HEK293 (cell line): ENCODE measurements around the gene ARHGEF28.

Experiments
- CTCF ChIA-PET: fragments of 350-600 bp; formaldehyde crosslinking; extraction: SDS; loops from one replicate; lab custom pipeline; 2021; ENCODE audit warnings: antibody characterized with exemption; lab: Yijun Ruan, JAX
- POLR2A ChIA-PET: fragments of 300-600 bp; formaldehyde crosslinking; extraction: SDS; loops from one replicate; lab custom pipeline; 2020; ENCODE audit warnings: antibody characterized with exemption, inconsistent platforms; lab: Yijun Ruan, JAX
- H3K27ac ChIP-seq: fragments of 200-500 bp; sonication (Bioruptor generic); 2 replicates; pipeline ENCODE4 v1.5.1; 2014; ENCODE audit warnings: low read depth, low read length, control low read depth, inconsistent platforms; ENCODE audit errors: extremely low read depth
- H3K36me3 ChIP-seq, 2 experiments: fragments of 200-500 bp in 1 of 2; sonication (Bioruptor generic) in 1 of 2; 1 replicate in 1 of 2; 2 replicates in 1 of 2; pipeline ENCODE4 v1.5.1; 2014 to 2017; ENCODE audit warnings: inconsistent platforms in 2 of 2, low read length in 2 of 2; ENCODE audit not compliant: control insufficient read depth in 2 of 2, insufficient read depth in 1 of 2
- H3K4me1 ChIP-seq: fragments of 200-500 bp; sonication (Bioruptor generic); 2 replicates; pipeline ENCODE4 v1.5.1; 2014; ENCODE audit warnings: mild to moderate bottlenecking, low read length, inconsistent platforms; ENCODE audit not compliant: control insufficient read depth, insufficient read depth
- H3K4me3 ChIP-seq: 2 replicates; pipeline ENCODE4 v1.5.1; 2011; ENCODE audit warnings: low read depth, mild to moderate bottlenecking, control low read depth, low read length, moderate library complexity
- H3K9me3 ChIP-seq: fragments of 200-500 bp; sonication (Bioruptor generic); 2 replicates; pipeline ENCODE4 v1.5.1; 2014; ENCODE audit warnings: low read depth, low read length, inconsistent platforms; ENCODE audit not compliant: control insufficient read depth, insufficient read depth
- BCL11B ChIP-seq: fragments of 450-650 bp; formaldehyde crosslinking; IDR thresholded peaks from 2 replicates; pipeline ENCODE4 v1.5.1; 2016; ENCODE audit warnings: low read depth, missing biosample characterization, missing genetic modification characterization
- KLF16 ChIP-seq: fragments of 450-650 bp; formaldehyde crosslinking; IDR thresholded peaks from 2 replicates; pipeline ENCODE4 v1.5.1; 2017; ENCODE audit warnings: missing biosample characterization, missing genetic modification characterization
- SCRT1 ChIP-seq: fragments of 450-650 bp; formaldehyde crosslinking; IDR thresholded peaks from 2 replicates; pipeline ENCODE4 v1.5.1; 2016; ENCODE audit warnings: missing biosample characterization, missing genetic modification characterization, borderline replicate concordance
- SP3 ChIP-seq: fragments of 450-650 bp; formaldehyde crosslinking; IDR thresholded peaks from 2 replicates; pipeline ENCODE4 v1.5.1; 2016; ENCODE audit warnings: missing biosample characterization, missing genetic modification characterization
- SP7 ChIP-seq: fragments of 450-650 bp; formaldehyde crosslinking; IDR thresholded peaks from 2 replicates; pipeline ENCODE4 v1.5.1; 2016; ENCODE audit warnings: missing biosample characterization, missing genetic modification characterization
- ZBTB20 ChIP-seq: fragments of 450-650 bp; formaldehyde crosslinking; IDR thresholded peaks from 2 replicates; pipeline ENCODE4 v1.5.1; 2016; ENCODE audit warnings: missing biosample characterization, missing genetic modification characterization
- ZFHX2 ChIP-seq: fragments of 450-650 bp; formaldehyde crosslinking; conservative IDR thresholded peaks from 2 replicates; pipeline ENCODE4 v1.5.1; 2016; ENCODE audit warnings: missing biosample characterization, missing genetic modification characterization
- ZNF19 ChIP-seq: fragments of 450-650 bp; formaldehyde crosslinking; IDR thresholded peaks from 2 replicates; pipeline ENCODE4; 2016; ENCODE audit warnings: missing biosample characterization, missing genetic modification characterization, low read depth
- ZNF292 ChIP-seq: fragments of 450-650 bp; formaldehyde crosslinking; IDR thresholded peaks from 2 replicates; pipeline ENCODE4 v1.5.1; 2016; ENCODE audit warnings: low read depth, missing biosample characterization, missing genetic modification characterization, borderline replicate concordance
- ZNF366 ChIP-seq: fragments of 450-650 bp; formaldehyde crosslinking; conservative IDR thresholded peaks from 2 replicates; pipeline ENCODE4 v1.5.1; 2016; ENCODE audit warnings: missing biosample characterization, missing genetic modification characterization
- ZNF426 ChIP-seq: fragments of 450-650 bp; formaldehyde crosslinking; IDR thresholded peaks from 2 replicates; pipeline ENCODE4 v1.5.1; 2017; ENCODE audit warnings: missing biosample characterization, missing genetic modification characterization, mild to moderate bottlenecking, inconsistent platforms, moderate library complexity
- ZNF548 ChIP-seq: fragments of 450-650 bp; formaldehyde crosslinking; IDR thresholded peaks from 2 replicates; pipeline ENCODE4 v1.5.1; 2016; ENCODE audit warnings: missing biosample characterization, missing genetic modification characterization
- ZNF670 ChIP-seq: fragments of 450-650 bp; formaldehyde crosslinking; IDR thresholded peaks from 2 replicates; pipeline ENCODE4 v1.5.1; 2016; ENCODE audit warnings: missing biosample characterization, missing genetic modification characterization, low read depth
- ZNF677 ChIP-seq: fragments of 450-650 bp; IDR thresholded peaks from 2 replicates; pipeline ENCODE4 v1.5.0; 2018; ENCODE audit warnings: missing biosample characterization, mild to moderate bottlenecking, missing genetic modification characterization, moderate library complexity
- TF ChIP-seq, protein P1 (sequence below): fragments of 450-650 bp; formaldehyde crosslinking; IDR thresholded peaks from 2 replicates; pipeline ENCODE4 v1.5.1; 2016; ENCODE audit warnings: missing biosample characterization, missing genetic modification characterization
- TF ChIP-seq, protein P2 (sequence below): fragments of 450-650 bp; formaldehyde crosslinking; IDR thresholded peaks from 2 replicates; pipeline ENCODE4 v1.5.1; 2017; ENCODE audit warnings: missing biosample characterization, missing genetic modification characterization
- TF ChIP-seq, protein P3 (sequence below): fragments of 450-650 bp; formaldehyde crosslinking; optimal IDR thresholded peaks from 2 replicates; pipeline ENCODE3; 2016; ENCODE audit warnings: missing biosample characterization, mild to moderate bottlenecking, missing genetic modification characterization
- TF ChIP-seq, protein P4 (sequence below): fragments of 450-650 bp; IDR thresholded peaks from 2 replicates; pipeline ENCODE4 v1.5.1; 2018; ENCODE audit warnings: missing biosample characterization, missing genetic modification characterization

ARHGEF28 gene

DNA sequence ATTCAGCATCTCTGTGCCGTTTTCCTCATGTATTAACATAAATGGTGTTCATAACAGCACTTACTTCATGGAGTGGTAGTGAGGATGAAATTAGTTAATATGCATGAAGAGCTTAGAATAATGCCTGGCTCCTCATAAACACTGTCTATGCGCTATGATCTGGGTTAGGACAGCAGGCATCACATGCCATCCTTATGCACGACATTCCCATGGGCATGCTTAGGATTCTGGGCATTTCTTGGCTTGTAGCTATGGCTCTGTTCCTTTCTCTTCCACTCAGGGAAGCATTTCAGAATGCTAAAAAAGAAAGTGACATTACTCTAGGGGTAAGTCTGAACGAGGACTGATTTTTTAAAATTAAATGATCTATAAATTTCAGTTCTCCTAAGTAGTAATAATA lies 349.8 kb downstream of the ARHGEF28 start (continued):
- no peak for TF ChIP-seq SP7 (tag by site-specific recombination)
- TF ChIP-seq ZNF19 (tag by site-specific recombination), result no peak
- TF ChIP-seq KLF16 (tag by site-specific recombination), result no peak
- TF ChIP-seq ZNF292 (tag by site-specific recombination), result no peak
- TF ChIP-seq, protein P1, sequence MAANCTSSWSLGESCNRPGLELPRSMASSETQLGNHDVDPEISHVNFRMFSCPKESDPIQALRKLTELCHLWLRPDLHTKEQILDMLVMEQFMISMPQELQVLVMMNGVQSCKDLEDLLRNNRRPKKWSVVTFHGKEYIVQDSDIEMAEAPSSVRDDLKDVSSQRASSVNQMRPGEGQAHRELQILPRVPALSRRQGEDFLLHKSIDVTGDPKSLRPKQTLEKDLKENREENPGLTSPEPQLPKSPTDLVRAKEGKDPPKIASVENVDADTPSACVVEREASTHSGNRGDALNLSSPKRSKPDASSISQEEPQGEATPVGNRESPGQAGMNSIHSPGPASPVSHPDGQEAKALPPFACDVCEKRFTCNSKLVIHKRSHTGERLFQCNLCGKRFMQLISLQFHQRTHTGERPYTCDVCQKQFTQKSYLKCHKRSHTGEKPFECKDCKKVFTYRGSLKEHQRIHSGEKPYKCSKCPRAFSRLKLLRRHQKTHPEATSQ, result no peak

DNA sequence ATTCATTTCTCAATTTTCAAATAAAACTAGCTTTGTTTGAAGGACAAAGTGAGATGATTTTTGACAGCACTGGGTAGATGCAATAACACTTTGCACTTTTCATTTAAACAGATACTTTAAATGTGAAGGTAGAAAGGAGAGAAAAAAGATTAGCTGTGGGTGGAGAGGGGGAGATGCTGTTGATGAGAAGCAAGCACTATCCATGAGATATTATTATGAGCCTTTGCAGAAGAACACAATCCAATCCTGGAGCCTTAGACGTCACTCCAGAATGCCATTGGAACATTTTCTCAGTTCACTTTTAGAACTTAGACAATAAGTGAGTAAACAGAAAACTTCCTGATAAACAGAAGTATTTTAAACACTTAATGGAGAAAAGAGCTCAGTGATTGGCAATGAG lies 351.1 kb downstream of the ARHGEF28 start:
- ChIA-PET CTCF (interaction anchor here (1.3 to 1.9 kb wide), 2 partner anchors 9 to 672 kb away, joined by 3 to 5 read pairs; no protein-coding TSS in a partner anchor), POLR2A (no interaction called here)
- Histone ChIP-seq H3K4me1 (no peaks in the 10 kb centered on the region), H3K27ac (no peak overlapping the region), H3K9me3 (no peaks in the 10 kb centered on the region), H3K4me3 (no peak overlapping the region), H3K36me3 (no peaks in the 10 kb centered on the region)
- TF ChIP-seq SCRT1 (tag by site-specific recombination) (no peak), ZNF426 (no peak), BCL11B (tag by site-specific recombination) (no peak), ZNF366 (tag by site-specific recombination) (no peak), SP3 (tag by site-specific recombination) (no peak), ZFHX2 (tag by site-specific recombination) (no peak), ZNF677 (tag by site-specific recombination) (no peak), ZNF670 (tag by site-specific recombination) (no peak), ZBTB20 (tag by site-specific recombination) (no peak)
- TF ChIP-seq, protein P2, sequence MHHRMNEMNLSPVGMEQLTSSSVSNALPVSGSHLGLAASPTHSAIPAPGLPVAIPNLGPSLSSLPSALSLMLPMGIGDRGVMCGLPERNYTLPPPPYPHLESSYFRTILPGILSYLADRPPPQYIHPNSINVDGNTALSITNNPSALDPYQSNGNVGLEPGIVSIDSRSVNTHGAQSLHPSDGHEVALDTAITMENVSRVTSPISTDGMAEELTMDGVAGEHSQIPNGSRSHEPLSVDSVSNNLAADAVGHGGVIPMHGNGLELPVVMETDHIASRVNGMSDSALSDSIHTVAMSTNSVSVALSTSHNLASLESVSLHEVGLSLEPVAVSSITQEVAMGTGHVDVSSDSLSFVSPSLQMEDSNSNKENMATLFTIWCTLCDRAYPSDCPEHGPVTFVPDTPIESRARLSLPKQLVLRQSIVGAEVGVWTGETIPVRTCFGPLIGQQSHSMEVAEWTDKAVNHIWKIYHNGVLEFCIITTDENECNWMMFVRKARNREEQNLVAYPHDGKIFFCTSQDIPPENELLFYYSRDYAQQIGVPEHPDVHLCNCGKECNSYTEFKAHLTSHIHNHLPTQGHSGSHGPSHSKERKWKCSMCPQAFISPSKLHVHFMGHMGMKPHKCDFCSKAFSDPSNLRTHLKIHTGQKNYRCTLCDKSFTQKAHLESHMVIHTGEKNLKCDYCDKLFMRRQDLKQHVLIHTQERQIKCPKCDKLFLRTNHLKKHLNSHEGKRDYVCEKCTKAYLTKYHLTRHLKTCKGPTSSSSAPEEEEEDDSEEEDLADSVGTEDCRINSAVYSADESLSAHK, result no peak
- TF ChIP-seq, protein P3, sequence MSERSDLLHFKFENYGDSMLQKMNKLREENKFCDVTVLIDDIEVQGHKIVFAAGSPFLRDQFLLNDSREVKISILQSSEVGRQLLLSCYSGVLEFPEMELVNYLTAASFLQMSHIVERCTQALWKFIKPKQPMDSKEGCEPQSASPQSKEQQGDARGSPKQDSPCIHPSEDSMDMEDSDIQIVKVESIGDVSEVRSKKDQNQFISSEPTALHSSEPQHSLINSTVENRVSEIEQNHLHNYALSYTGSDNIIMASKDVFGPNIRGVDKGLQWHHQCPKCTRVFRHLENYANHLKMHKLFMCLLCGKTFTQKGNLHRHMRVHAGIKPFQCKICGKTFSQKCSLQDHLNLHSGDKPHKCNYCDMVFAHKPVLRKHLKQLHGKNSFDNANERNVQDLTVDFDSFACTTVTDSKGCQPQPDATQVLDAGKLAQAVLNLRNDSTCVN (tag by site-specific recombination), result no peak

DNA sequence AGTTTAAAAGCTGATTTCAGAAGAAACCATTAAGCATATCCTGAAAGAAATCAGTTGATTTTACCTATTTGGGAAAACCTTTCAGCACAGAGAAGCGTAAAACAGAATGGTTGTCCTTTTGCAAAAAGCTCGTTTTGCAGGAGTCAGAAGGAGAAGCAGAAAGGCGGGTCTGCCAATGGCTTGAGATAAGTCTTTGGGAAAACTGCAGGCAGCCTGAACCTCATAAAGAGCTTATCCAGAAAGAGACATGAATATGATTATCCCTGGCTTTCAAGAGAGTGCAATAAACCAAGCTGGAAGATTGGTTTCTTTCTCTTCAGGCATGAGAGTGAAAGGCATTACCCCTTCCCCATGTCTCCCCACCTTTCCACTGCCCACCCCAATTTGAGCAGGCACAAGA lies 353.3 kb downstream of the ARHGEF28 start:
- Histone ChIP-seq H3K4me3 (no peak overlapping the region), H3K9me3 (no peaks in the 10 kb centered on the region), H3K27ac (no peak overlapping the region), H3K36me3 (no peaks in the 10 kb centered on the region), H3K4me1 (no peaks in the 10 kb centered on the region)
- CTCF ChIA-PET, result interaction anchor here (0.6 kb wide), 1 partner anchor 609 kb away, joined by 3 read pairs; no protein-coding TSS in a partner anchor
- TF ChIP-seq, protein P4, sequence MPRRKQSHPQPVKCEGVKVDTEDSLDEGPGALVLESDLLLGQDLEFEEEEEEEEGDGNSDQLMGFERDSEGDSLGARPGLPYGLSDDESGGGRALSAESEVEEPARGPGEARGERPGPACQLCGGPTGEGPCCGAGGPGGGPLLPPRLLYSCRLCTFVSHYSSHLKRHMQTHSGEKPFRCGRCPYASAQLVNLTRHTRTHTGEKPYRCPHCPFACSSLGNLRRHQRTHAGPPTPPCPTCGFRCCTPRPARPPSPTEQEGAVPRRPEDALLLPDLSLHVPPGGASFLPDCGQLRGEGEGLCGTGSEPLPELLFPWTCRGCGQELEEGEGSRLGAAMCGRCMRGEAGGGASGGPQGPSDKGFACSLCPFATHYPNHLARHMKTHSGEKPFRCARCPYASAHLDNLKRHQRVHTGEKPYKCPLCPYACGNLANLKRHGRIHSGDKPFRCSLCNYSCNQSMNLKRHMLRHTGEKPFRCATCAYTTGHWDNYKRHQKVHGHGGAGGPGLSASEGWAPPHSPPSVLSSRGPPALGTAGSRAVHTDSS, result no peak
- TF ChIP-seq ZNF548 (tag by site-specific recombination), result no peak
- POLR2A ChIA-PET, result no interaction called here
